ENCODE data around the gene DNAAF5. TPM values are rescaled to one million over a fixed set of nuclear protein-coding genes. Genes with fewer than 3 reads are reported as not detected.
A peak's percentile ranks its signal among the peaks of the same experiment; 100 is the strongest.

Gene DNAAF5
- total RNA-seq, 1 donor from 2014 or later, result 30.7 TPM

- peak; percentile 83 for DNase-seq (ENCODE audit: low spot score)
- Mint-ChIP-seq H3K36me3 (ENCODE audit: low read depth, unreplicated experiment) (peaks cover 12% of the 10 kb centered on the region), H3K4me1 (ENCODE audit: unreplicated experiment) (no peaks in the 10 kb centered on the region), H3K27me3 (ENCODE audit: unreplicated experiment) (peaks cover 4% of the 10 kb centered on the region), H3K9me3 (ENCODE audit: unreplicated experiment) (no peaks in the 10 kb centered on the region), H3K27ac (ENCODE audit: unreplicated experiment) (no peak overlapping the region), H3K4me3 (ENCODE audit: unreplicated experiment) (no peak overlapping the region)
- peak; percentile 88 for TF ChIP-seq CTCF (IDR thresholded peaks at IDR 0.05; ENCODE audit: unreplicated experiment)
These were observed 47.9 kb downstream of the DNAAF5 start for GRCh38 chr7:774161-775109.

GRCh38 chr7:776381-776780 lies 49.9 kb downstream of the DNAAF5 start:
- Mint-ChIP-seq H3K36me3 (ENCODE audit: low read depth, unreplicated experiment) (peaks cover 18% of the 10 kb centered on the region), H3K9me3 (ENCODE audit: unreplicated experiment) (no peaks in the 10 kb centered on the region), H3K27me3 (ENCODE audit: unreplicated experiment) (peaks cover 4% of the 10 kb centered on the region), H3K4me3 (ENCODE audit: unreplicated experiment) (no peak overlapping the region), H3K4me1 (ENCODE audit: unreplicated experiment) (no peaks in the 10 kb centered on the region), H3K27ac (ENCODE audit: unreplicated experiment) (no peak overlapping the region)
- no peak for TF ChIP-seq CTCF (IDR thresholded peaks at IDR 0.05; ENCODE audit: unreplicated experiment)
- DNase-seq (ENCODE audit: low spot score), result no peak

DNA sequence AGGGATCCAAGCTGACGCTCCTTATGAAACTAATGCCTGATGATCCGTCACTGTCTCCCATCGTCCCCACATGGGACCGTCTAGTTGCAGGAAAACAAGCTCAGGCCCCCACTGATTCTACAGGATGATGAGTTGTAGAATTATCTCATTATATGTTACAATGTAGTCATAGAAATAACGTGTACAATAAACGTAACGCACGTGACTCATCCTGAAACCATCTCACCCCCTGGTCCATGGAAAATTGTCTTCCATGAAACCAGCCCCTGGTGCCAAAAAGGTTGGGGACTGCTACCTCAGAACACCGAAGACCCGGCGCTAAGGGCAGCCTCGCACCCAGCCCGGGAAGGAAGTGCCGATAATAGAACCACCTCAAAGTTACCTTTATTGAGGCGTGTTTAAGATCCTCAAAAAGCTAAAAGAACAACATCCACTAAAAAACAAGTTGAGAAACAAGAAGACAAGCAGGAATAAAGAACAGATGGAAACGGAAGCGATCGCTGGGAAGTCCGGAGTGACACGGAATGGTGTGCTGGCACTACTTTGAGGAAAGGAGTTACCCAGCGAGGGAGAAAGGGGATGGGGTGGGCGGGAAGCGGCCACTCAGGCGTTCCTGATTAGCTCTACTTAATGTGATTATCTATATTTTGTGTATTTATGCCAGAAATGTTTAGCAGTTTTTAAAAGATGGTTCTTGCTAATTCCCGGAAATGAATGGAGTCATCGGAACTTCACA lies 50.7 kb downstream of the DNAAF5 start:
- H3K4me3 Mint-ChIP-seq (ENCODE audit: unreplicated experiment), result no peak overlapping the region
- no peak for DNase-seq (ENCODE audit: low spot score)

DNA sequence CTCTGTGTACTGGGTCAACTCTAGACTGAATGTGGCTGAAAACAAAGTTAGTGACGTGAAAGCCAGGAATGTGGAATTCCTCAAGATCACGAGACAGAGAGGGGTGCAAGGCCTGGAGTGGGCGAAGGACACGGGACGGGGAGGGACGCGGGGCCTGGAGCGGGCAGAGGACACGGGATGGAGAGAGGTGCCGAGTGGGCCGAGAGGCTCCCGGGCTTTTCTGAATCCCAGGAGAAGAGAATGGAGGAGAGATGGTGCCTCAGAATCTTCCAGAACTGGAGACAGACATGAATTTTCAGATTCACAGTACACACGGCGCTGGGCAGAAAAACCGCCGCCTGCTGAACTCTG lies 51.2 kb downstream of the DNAAF5 start:
- no peaks in the 10 kb centered on the region for H3K4me1 Mint-ChIP-seq (ENCODE audit: unreplicated experiment)
- H3K27me3 Mint-ChIP-seq (ENCODE audit: unreplicated experiment), result peaks cover 4% of the 10 kb centered on the region
- DNase-seq (ENCODE audit: low spot score), result no peak
- no peak for TF ChIP-seq CTCF (IDR thresholded peaks at IDR 0.05; ENCODE audit: unreplicated experiment)
- no peak overlapping the region for H3K4me3 Mint-ChIP-seq (ENCODE audit: unreplicated experiment)
- H3K36me3 Mint-ChIP-seq (ENCODE audit: low read depth, unreplicated experiment), result peaks cover 30% of the 10 kb centered on the region
- H3K27ac Mint-ChIP-seq (ENCODE audit: unreplicated experiment), result peak overlapping the region; percentile 62
- H3K9me3 Mint-ChIP-seq (ENCODE audit: unreplicated experiment), result no peaks in the 10 kb centered on the region

More for the DNA sequence above, 50.7 kb downstream of the DNAAF5 start:
- no peak for TF ChIP-seq CTCF (IDR thresholded peaks at IDR 0.05; ENCODE audit: unreplicated experiment)
- Mint-ChIP-seq H3K27ac (ENCODE audit: unreplicated experiment) (peak overlapping the region; percentile 62), H3K27me3 (ENCODE audit: unreplicated experiment) (peaks cover 4% of the 10 kb centered on the region), H3K4me1 (ENCODE audit: unreplicated experiment) (no peaks in the 10 kb centered on the region), H3K9me3 (ENCODE audit: unreplicated experiment) (no peaks in the 10 kb centered on the region), H3K36me3 (ENCODE audit: low read depth, unreplicated experiment) (peaks cover 26% of the 10 kb centered on the region)

Measured in endothelial cell (in vitro differentiated cells).